OCI-LY1 (cell line): Measurements from ENCODE around the gene GAP43.

ENCODE experiments used
- CTCF ChIP-seq: fragments of 200-600 bp; sonication (generic), shearing (Covaris generic); IDR thresholded peaks from 2 replicates; pipeline ENCODE4 v1.5.1; 2017; ENCODE audit warnings: mild to moderate bottlenecking, antibody characterized with exemption, low read length, moderate library complexity, mixed read lengths
- EZH2 ChIP-seq: fragments of 200-600 bp; sonication (generic), shearing (Covaris generic); IDR thresholded peaks from 2 replicates; pipeline ENCODE4 v1.8.0; 2017; ENCODE audit warnings: borderline replicate concordance, mixed run types, mild to moderate bottlenecking, antibody characterized with exemption, low read length, moderate library complexity, mixed read lengths

GRCh38 chr3:115628075-115628412, 4.7 kb downstream of the GAP43 start:
- no peak for TF ChIP-seq CTCF
- no peak for TF ChIP-seq EZH2
